Adrenal gland (tissue), 12 donors: ENCODE measurements around the gene SLIT3. TPM values are rescaled to one million over a fixed set of nuclear protein-coding genes. Genes with fewer than 3 reads are reported as not detected.
"Not testable (repeated sequence)": the region's sequence is repeated elsewhere in the genome, so short reads cannot be mapped to it uniquely, and the experiment has no call there.

Experiments used
- DNase-seq, 7 donors: peaks; one replicate each; pipeline ENCODE4 v3.0.0-alpha.2; 2019 to 2020
- H3K27ac ChIP-seq, 5 donors: fragments of 200-600 bp; sonication (generic) in 4 of 5; 1 replicate in 3 of 5; 2 replicates in 2 of 5; pipeline versions ENCODE4 v1.5.1 to v1.8.0; 2016 to 2020; ENCODE audit warnings: mild to moderate bottlenecking in 1 of 5
- H3K27me3 ChIP-seq: fragments of 200-600 bp; 2 replicates; pipeline ENCODE4 v1.8.0; 2021
- H3K36me3 ChIP-seq, 2 donors: fragments of 200-600 bp; replicated peaks in 1 of 2; 1 replicate in 1 of 2; 2 replicates in 1 of 2; pipeline versions ENCODE4 v1.5.1 to v1.8.0; 2018 to 2022
- H3K4me1 ChIP-seq, 2 donors: fragments of 200-600 bp; replicated peaks in 1 of 2; 1 replicate in 1 of 2; 2 replicates in 1 of 2; pipeline versions ENCODE4 v1.5.1 to v1.8.0; 2018 to 2021
- H3K4me3 ChIP-seq, 4 donors: fragments of 200-600 bp; sonication (generic) in 3 of 4; one replicate each; pipeline ENCODE4 v1.5.1; 2016 to 2018
- H3K9me3 ChIP-seq, 3 donors: fragments of 200-600 bp; sonication (generic) in 1 of 3; replicated peaks in 1 of 3; 1 replicate in 2 of 3; 2 replicates in 1 of 3; pipeline versions ENCODE4 v1.5.1 to v1.8.0; 2016 to 2021
- CTCF ChIP-seq, 6 experiments: fragments of 450-650 bp in 4 of 6; fragments of 200-600 bp in 2 of 6; sonication (generic) in 1 of 6; IDR thresholded peaks; 1 replicate in 5 of 6; 2 replicates in 1 of 6; pipeline versions ENCODE4 v1.5.1 to v1.8.0; 2016 to 2021; ENCODE audit warnings: antibody characterized with exemption in 6 of 6, mild to moderate bottlenecking in 2 of 6, moderate library complexity in 1 of 6
- POLR2A ChIP-seq, 2 donors: fragments of 450-650 bp; IDR thresholded peaks; one replicate each; pipeline ENCODE4 v1.6.1; 2017; ENCODE audit warnings: antibody characterized with exemption in 2 of 2, mild to moderate bottlenecking in 2 of 2, moderate library complexity in 1 of 2
- WGBS, 4 donors: extraction: QIAGEN DNeasy Blood & Tissue Kit in 2 of 4; methylation state at CpG; one replicate each; pipeline versions ENCODE4 v1.1.5 to v1.1.7; 2013 to 2017; 5-methylcytosine and 5-hydroxymethylcytosine counted together
- intact Hi-C, 2 donors: fragments of 100-400 bp; cut with DNase I; formaldehyde crosslinking; loops; one replicate each; pipeline versions ENCODE4 v1.14.1 to v1.15.0; 2022 to 2023
- polyA plus RNA-seq, 3 donors: library from polyadenylated mRNA; stranded (reverse); fragments of 200-250 nt in 2 of 3; fragments of 350-450 nt in 1 of 3; fragmentation: Illumina TruSeq in 1 of 3; extraction: RNeasy Lipid Tissue Mini Kit (QIAGEN cat#74804) in 1 of 3; gene quantifications; one replicate each; pipeline ENCODE4 v1.2.3, GENCODE V29; 2013 to 2014
- total RNA-seq, 9 donors: library from RNA; depleted of rRNA in 4 of 9; stranded (reverse); fragments of >200 nt in 4 of 9; fragments of 120-200 nt in 1 of 9; fragmentation: NEBNext Ultra II Directional in 1 of 9; extraction: Animal tissue kit (Norgen Biotek cat#: 25700) in 1 of 9; gene quantifications; one replicate each; pipeline versions ENCODE4 v1.1.0 to v1.2.4, GENCODE V29; 2013 to 2023
- donor health status: healthy with polysubstance abuse.
- donor health status: Bipolar disorder and iron deficiency.
- donor health status: DM: yes; HTN: yes; CAD: no.
- donor health status: DM: no; HTN: no; CAD: no.
- donor health status: DM: no; HTN: no; CAD: no.
- donor health status: DM: yes; HTN: yes; CAD: no.

Gene SLIT3
- total and polyA plus RNA-seq, 12 donors = 10.0 to 94.1 (median 32.8) TPM

GRCh38 chr5:169114466-169115065 is 186.4 kb downstream of the SLIT3 start:
- WGBS, 4 donors = 75 to 92% (median 85%) methylated on average over 7 of the region's 7 CpGs
- no peak for TF ChIP-seq POLR2A (IDR thresholded peaks at IDR 0.05)
- no peak for TF ChIP-seq CTCF (IDR thresholded peaks at IDR 0.05)
- intact Hi-C loops = no loop called here
- Histone ChIP-seq H3K4me3 (no peak overlapping the region), H3K36me3 (no peaks in the 10 kb centered on the region), H3K9me3 (no peaks in the 10 kb centered on the region), H3K27ac (no peak overlapping the region), H3K27me3 (no peaks in the 10 kb centered on the region), H3K4me1 (peaks cover 0 to 4% of the 10 kb centered on the region in 2 donors)
- DNase-seq = no peak

GRCh38 chr5:169112016-169112415 is 188.9 kb downstream of the SLIT3 start:
- H3K36me3 ChIP-seq = no peaks in the 10 kb centered on the region
- TF ChIP-seq CTCF (IDR thresholded peaks at IDR 0.05) (no peak), POLR2A (IDR thresholded peaks at IDR 0.05) (no peak)
- peaks cover 0 to 4% of the 10 kb centered on the region in 2 donors for H3K4me1 ChIP-seq
- intact Hi-C loops = no loop called here
- H3K27ac ChIP-seq = no peak overlapping the region
- H3K4me3 ChIP-seq = no peak overlapping the region
- 56 to 80% (median 68%) methylated on average over 5 of the region's 5 CpGs for WGBS, 4 donors
- no peaks in the 10 kb centered on the region for H3K9me3 ChIP-seq
- no peak for DNase-seq
- no peaks in the 10 kb centered on the region for H3K27me3 ChIP-seq

GRCh38 chr5:169106911-169107706 is 193.8 kb downstream of the SLIT3 start:
- 43 to 58% (median 51%) methylated on average over 7 to 10 of the region's 10 CpGs for WGBS, 4 donors
- Histone ChIP-seq H3K27ac (peak overlapping the region in 2 of 5 donors; percentile 17 to 29), H3K9me3 (no peaks in the 10 kb centered on the region), H3K36me3 (no peaks in the 10 kb centered on the region), H3K27me3 (no peaks in the 10 kb centered on the region), H3K4me3 (no peak overlapping the region), H3K4me1 (no peaks in the 10 kb centered on the region)
- TF ChIP-seq CTCF (IDR thresholded peaks at IDR 0.05) (no peak), POLR2A (IDR thresholded peaks at IDR 0.05) (no peak)
- peak in 2 of 7 donors; percentile 15 to 44 for DNase-seq
- intact Hi-C loops = no loop called here

- WGBS, 4 donors = 68 to 83% (median 78%) methylated on average over 2 of the region's 2 CpGs
- H3K36me3 ChIP-seq, intact Hi-C loops, H3K4me3 ChIP-seq, H3K4me1 ChIP-seq, H3K27me3 ChIP-seq, H3K9me3 ChIP-seq, DNase-seq, H3K27ac ChIP-seq: not testable (repeated sequence)
These were observed 195.4 kb downstream of the SLIT3 start for GRCh38 chr5:169105582-169105981.
